Inflammatory macrophage treated with lipopolysaccharide for 4 hours (primary cell): ENCODE results near the gene IBA57.
"Not testable (repeated sequence)": the region's sequence is repeated elsewhere in the genome, so short reads cannot be mapped to it uniquely, and the experiment has no call there.

Experiments used
- DNase-seq: peaks from one replicate; pipeline ENCODE4 v3.0.0-alpha.2; 2020

The IBA57 gene

GRCh38 chr1:228173528-228174481, 8.2 kb downstream of the IBA57 start:
- not testable (repeated sequence) for DNase-seq

- no peak for DNase-seq
Measured at GRCh38 chr1:228174482-228175315, 9.1 kb downstream of the IBA57 start.

- DNase-seq: no peak
Measured at GRCh38 chr1:228175316-228176023, 9.9 kb downstream of the IBA57 start.

- no peak for DNase-seq
Measured at GRCh38 chr1:228176024-228176395, 10.4 kb downstream of the IBA57 start.

- DNase-seq: no peak
Measured at GRCh38 chr1:228176461-228177182, 11.0 kb downstream of the IBA57 start.

GRCh38 chr1:228177183-228177475, 11.5 kb downstream of the IBA57 start:
- no peak for DNase-seq

- no peak for DNase-seq
Measured at GRCh38 chr1:228177721-228178710, 12.4 kb downstream of the IBA57 start.

- DNase-seq: no peak
Measured at GRCh38 chr1:228178737-228179684, 13.4 kb downstream of the IBA57 start.

GRCh38 chr1:228180271-228180958, 14.8 kb downstream of the IBA57 start:
- DNase-seq: no peak

GRCh38 chr1:228180959-228181644, 15.5 kb downstream of the IBA57 start:
- DNase-seq: no peak

- no peak for DNase-seq
Measured at GRCh38 chr1:228181645-228182034, 16.0 kb downstream of the IBA57 start.

- DNase-seq: no peak
Measured at GRCh38 chr1:228182296-228183030, 16.9 kb downstream of the IBA57 start.

GRCh38 chr1:228184152-228184551, 18.5 kb downstream of the IBA57 start:
- no peak for DNase-seq

GRCh38 chr1:228185641-228185965, 20.0 kb downstream of the IBA57 start:
- DNase-seq: no peak

GRCh38 chr1:228188249-228188648, 22.6 kb downstream of the IBA57 start:
- not testable (repeated sequence) for DNase-seq

- no peak for DNase-seq
Measured at GRCh38 chr1:228190182-228190581, 24.6 kb downstream of the IBA57 start.

- DNase-seq: no peak
Measured at GRCh38 chr1:228190778-228191177, 25.2 kb downstream of the IBA57 start.

- DNase-seq: no peak
Measured at GRCh38 chr1:228194436-228194835, 28.8 kb downstream of the IBA57 start.
